GM12892 (cell line): ENCODE data around the gene NDOR1.

ENCODE experiments used
- POLR2A ChIP-seq: IDR thresholded peaks from 2 replicates; pipeline ENCODE4 v1.6.1; 2011; ENCODE audit warnings: low read depth, low read length, control low read depth
- TAF1 ChIP-seq: IDR thresholded peaks from 2 replicates; pipeline ENCODE4 v1.6.1; 2011; ENCODE audit warnings: low read depth, mild to moderate bottlenecking, control low read depth, low read length, borderline replicate concordance

DNA sequence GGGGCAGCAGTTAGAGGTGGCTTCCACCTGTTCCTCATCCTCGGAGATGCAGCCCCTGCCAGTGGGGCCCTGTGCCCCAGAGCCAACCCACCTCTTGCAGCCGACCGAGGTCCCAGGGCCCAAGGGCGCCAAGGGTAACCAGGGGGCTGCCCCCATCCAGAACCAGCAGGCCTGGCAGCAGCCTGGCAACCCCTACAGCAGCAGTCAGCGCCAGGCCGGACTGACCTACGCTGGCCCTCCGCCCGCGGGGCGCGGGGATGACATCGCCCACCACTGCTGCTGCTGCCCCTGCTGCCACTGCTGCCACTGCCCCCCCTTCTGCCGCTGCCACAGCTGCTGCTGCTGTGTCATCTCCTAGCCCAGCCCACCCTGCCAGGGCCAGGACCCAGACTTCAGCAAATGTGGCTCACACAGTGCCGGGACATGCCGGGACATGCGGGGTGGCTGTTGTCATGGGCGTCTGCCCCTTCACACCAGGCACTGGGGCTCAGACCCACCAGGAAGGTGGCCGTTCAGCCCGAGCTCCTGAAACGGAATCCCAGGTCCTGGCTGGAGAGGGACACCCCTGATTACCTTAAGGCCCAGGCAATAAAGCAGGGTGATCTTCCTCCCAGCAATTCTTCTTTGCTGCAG, 20.3 kb downstream of the NDOR1 start:
- TF ChIP-seq POLR2A (no peak), TAF1 (no peak)
